ENCODE results near the gene STRBP. TPM values are rescaled to one million over a fixed set of nuclear protein-coding genes. Genes with fewer than 3 reads are reported as not detected.

Gene STRBP
- total RNA-seq, 1 experiment from 2014 or later = 40.3 TPM

DNA sequence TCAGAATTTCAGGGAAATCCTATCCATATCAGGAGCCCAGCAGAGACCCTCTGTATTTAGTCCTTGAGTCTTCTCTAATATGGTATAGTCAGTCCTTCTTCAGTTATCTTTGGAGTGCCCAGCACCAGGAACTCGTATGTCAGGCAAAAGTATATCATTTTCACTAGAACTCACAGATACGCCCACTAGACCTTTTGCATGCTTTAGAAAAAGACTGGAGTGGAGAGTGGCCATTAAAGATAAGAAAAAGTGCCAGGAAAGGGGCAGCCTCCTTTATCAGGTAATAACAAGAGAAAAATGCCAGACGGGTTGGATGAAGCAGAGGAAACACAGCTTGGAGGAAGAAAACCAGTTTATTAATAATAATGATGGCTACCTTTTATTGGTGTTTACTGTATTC lies 171.4 kb downstream of the STRBP start:
- H3K27ac ChIP-seq (ENCODE audit: low read length) = no peak overlapping the region
- intact Hi-C loops (cut with micrococcal nuclease; ENCODE audit: unreplicated experiment) = no loop called here
- TF ChIP-seq, protein P1, sequence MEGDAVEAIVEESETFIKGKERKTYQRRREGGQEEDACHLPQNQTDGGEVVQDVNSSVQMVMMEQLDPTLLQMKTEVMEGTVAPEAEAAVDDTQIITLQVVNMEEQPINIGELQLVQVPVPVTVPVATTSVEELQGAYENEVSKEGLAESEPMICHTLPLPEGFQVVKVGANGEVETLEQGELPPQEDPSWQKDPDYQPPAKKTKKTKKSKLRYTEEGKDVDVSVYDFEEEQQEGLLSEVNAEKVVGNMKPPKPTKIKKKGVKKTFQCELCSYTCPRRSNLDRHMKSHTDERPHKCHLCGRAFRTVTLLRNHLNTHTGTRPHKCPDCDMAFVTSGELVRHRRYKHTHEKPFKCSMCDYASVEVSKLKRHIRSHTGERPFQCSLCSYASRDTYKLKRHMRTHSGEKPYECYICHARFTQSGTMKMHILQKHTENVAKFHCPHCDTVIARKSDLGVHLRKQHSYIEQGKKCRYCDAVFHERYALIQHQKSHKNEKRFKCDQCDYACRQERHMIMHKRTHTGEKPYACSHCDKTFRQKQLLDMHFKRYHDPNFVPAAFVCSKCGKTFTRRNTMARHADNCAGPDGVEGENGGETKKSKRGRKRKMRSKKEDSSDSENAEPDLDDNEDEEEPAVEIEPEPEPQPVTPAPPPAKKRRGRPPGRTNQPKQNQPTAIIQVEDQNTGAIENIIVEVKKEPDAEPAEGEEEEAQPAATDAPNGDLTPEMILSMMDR (IDR thresholded peaks at IDR 0.05) = no peak
- no peak for TF ChIP-seq POLR2AphosphoS5 (IDR thresholded peaks at IDR 0.05; ENCODE audit: low read depth, low read length)
- TF ChIP-seq, protein P2, sequence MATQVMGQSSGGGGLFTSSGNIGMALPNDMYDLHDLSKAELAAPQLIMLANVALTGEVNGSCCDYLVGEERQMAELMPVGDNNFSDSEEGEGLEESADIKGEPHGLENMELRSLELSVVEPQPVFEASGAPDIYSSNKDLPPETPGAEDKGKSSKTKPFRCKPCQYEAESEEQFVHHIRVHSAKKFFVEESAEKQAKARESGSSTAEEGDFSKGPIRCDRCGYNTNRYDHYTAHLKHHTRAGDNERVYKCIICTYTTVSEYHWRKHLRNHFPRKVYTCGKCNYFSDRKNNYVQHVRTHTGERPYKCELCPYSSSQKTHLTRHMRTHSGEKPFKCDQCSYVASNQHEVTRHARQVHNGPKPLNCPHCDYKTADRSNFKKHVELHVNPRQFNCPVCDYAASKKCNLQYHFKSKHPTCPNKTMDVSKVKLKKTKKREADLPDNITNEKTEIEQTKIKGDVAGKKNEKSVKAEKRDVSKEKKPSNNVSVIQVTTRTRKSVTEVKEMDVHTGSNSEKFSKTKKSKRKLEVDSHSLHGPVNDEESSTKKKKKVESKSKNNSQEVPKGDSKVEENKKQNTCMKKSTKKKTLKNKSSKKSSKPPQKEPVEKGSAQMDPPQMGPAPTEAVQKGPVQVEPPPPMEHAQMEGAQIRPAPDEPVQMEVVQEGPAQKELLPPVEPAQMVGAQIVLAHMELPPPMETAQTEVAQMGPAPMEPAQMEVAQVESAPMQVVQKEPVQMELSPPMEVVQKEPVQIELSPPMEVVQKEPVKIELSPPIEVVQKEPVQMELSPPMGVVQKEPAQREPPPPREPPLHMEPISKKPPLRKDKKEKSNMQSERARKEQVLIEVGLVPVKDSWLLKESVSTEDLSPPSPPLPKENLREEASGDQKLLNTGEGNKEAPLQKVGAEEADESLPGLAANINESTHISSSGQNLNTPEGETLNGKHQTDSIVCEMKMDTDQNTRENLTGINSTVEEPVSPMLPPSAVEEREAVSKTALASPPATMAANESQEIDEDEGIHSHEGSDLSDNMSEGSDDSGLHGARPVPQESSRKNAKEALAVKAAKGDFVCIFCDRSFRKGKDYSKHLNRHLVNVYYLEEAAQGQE (IDR thresholded peaks at IDR 0.05; ENCODE audit: insufficient read depth in 1 of 2, low read depth in 2 of 2, low read length in 1 of 2) = no peak
- ChIA-PET CTCF (no interaction called here), POLR2A (no interaction called here)
- H3K36me3 ChIP-seq (ENCODE audit: control insufficient read depth, insufficient read depth, low read length) = peaks cover 6% of the 10 kb centered on the region
- H3K9me3 ChIP-seq (ENCODE audit: control insufficient read depth, insufficient read depth, low read depth, low read length) = no peaks in the 10 kb centered on the region
- no peaks in the 10 kb centered on the region for H3K27me3 ChIP-seq (ENCODE audit: control insufficient read depth, insufficient read depth, low read length)
- DNase-seq (ENCODE audit: low read depth, low spot score) = no peak
- BruUV-seq (replicated peaks) = no TSS peak
- ATAC-seq = no peak
- H3K4me1 ChIP-seq (ENCODE audit: control insufficient read depth, insufficient read depth, low read length) = no peaks in the 10 kb centered on the region
- H3K4me3 ChIP-seq (ENCODE audit: low read depth in 2 of 2, low read length in 2 of 2) = no peak overlapping the region
- in situ Hi-C loops (cut with HindIII; ENCODE audit: low pct_unique_long_range_greater_than_20kb, low sequenced_read_pairs) = no loop called here

DNA sequence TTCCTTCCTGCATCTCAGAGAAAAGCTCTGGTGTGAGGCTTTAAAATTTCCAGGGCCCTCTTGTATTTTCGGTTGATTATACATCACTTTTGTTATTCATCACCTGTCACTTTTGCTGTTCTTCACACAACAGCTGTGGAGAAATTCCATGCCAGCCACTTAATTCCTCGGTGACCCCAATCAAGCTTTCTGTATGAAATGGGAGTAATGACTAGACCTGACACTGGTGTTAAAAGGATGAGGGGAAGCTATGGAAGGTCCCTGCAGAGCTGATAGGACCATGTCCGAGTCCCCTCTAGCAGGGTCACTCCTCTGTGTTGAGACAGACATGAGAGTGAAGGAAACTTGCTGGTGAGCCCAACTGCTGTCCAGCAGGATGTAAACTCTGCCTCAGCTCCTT lies 175.2 kb downstream of the STRBP start:
- POLR2A ChIA-PET = no interaction called here
- ATAC-seq (no peak), DNase-seq (ENCODE audit: low read depth, low spot score) (no peak)
- no peaks in the 10 kb centered on the region for H3K9me3 ChIP-seq (ENCODE audit: control insufficient read depth, insufficient read depth, low read depth, low read length)
- no peaks in the 10 kb centered on the region for H3K4me1 ChIP-seq (ENCODE audit: control insufficient read depth, insufficient read depth, low read length)
- H3K27me3 ChIP-seq (ENCODE audit: control insufficient read depth, insufficient read depth, low read length) = no peaks in the 10 kb centered on the region
- H3K36me3 ChIP-seq (ENCODE audit: control insufficient read depth, insufficient read depth, low read length) = peaks cover 3% of the 10 kb centered on the region
- H3K27ac ChIP-seq (ENCODE audit: low read length) = no peak overlapping the region
- no TSS peak for BruUV-seq (replicated peaks)
- CTCF ChIA-PET = interaction anchor here (0.6 kb wide), 1 partner anchor 9 kb away, joined by 3 read pairs; no protein-coding TSS in a partner anchor
- intact Hi-C loops (cut with micrococcal nuclease; ENCODE audit: unreplicated experiment) = no loop called here
- in situ Hi-C loops (cut with HindIII; ENCODE audit: low pct_unique_long_range_greater_than_20kb, low sequenced_read_pairs) = no loop called here
- no peak overlapping the region for H3K4me3 ChIP-seq (ENCODE audit: low read depth in 2 of 2, low read length in 2 of 2)
- TF ChIP-seq, protein P2 (IDR thresholded peaks at IDR 0.05; ENCODE audit: insufficient read depth in 1 of 2, low read depth in 2 of 2, low read length in 1 of 2) = no peak
- no peak for TF ChIP-seq TCF7L2 (IDR thresholded peaks at IDR 0.05; ENCODE audit: low read depth, low read length)
- TF ChIP-seq POLR2AphosphoS5 (IDR thresholded peaks at IDR 0.05; ENCODE audit: low read depth, low read length) = no peak
- TF ChIP-seq, protein P1 (IDR thresholded peaks at IDR 0.05) = no peak
- no peak for TF ChIP-seq SIN3A (IDR thresholded peaks at IDR 0.05; ENCODE audit: borderline replicate concordance, insufficient read depth, low read depth, low read length)

Measured in Panc1 (cell line).